ENCODE measurements around the gene GABRB1.

- TF ChIP-seq EZH2 (IDR thresholded peaks at IDR 0.05) (no peak), MAX (IDR thresholded peaks at IDR 0.05) (no peak), POLR2AphosphoS5 (IDR thresholded peaks at IDR 0.05; ENCODE audit: low read depth, low read length) (no peak), POLR2A (IDR thresholded peaks at IDR 0.05; ENCODE audit: borderline replicate concordance, extremely low read depth, insufficient read depth, insufficient read length) (no peak), ZNF274 (IDR thresholded peaks at IDR 0.05; ENCODE audit: low read depth, low read length) (no peak)
- TF ChIP-seq, protein P1, sequence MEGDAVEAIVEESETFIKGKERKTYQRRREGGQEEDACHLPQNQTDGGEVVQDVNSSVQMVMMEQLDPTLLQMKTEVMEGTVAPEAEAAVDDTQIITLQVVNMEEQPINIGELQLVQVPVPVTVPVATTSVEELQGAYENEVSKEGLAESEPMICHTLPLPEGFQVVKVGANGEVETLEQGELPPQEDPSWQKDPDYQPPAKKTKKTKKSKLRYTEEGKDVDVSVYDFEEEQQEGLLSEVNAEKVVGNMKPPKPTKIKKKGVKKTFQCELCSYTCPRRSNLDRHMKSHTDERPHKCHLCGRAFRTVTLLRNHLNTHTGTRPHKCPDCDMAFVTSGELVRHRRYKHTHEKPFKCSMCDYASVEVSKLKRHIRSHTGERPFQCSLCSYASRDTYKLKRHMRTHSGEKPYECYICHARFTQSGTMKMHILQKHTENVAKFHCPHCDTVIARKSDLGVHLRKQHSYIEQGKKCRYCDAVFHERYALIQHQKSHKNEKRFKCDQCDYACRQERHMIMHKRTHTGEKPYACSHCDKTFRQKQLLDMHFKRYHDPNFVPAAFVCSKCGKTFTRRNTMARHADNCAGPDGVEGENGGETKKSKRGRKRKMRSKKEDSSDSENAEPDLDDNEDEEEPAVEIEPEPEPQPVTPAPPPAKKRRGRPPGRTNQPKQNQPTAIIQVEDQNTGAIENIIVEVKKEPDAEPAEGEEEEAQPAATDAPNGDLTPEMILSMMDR (IDR thresholded peaks at IDR 0.05 in 2 of 3, conservative IDR thresholded peaks at IDR 0.05 in 1 of 3; ENCODE audit: borderline replicate concordance in 1 of 3, insufficient read depth in 1 of 3, low read depth in 2 of 3, low read length in 2 of 3), result 0 out of 6 replicates have a peak, but pooled peaks of 1 of the 3 experiments have one; percentile 16
Measured at GRCh38 chr4:47002580-47002979, 28.8 kb upstream of the GABRB1 start.

All from HCT116 (cell line).